Calu3 (cell line): ENCODE measurements around the gene NOXA1. TPM values are rescaled to one million over a fixed set of nuclear protein-coding genes. Genes with fewer than 3 reads are reported as not detected.

Source experiments
- BruUV-seq: library from RNA; stranded (reverse); fragments of 400-500 nt; replicated peaks from 2 replicates; lab custom pipeline; 2021; lab: Mats Ljungman, UMichigan
- CTCF ChIA-PET: fragments of 300-600 bp; sonication (Branson Sonifier 250); formaldehyde crosslinking; loops from one replicate; lab custom pipeline; 2022; ENCODE audit warnings: antibody characterized with exemption; lab: Charles Lee
- DNase-seq: peaks from one replicate; pipeline ENCODE4 v3.0.0; 2022
- H3K27ac Mint-ChIP-seq: one replicate; pipeline ENCODE4 v1.8.0; 2022; ENCODE audit warnings: mixed read lengths; ENCODE audit not compliant: unreplicated experiment
- H3K27me3 Mint-ChIP-seq: one replicate; pipeline ENCODE4 v1.8.0; 2022; ENCODE audit warnings: mixed read lengths; ENCODE audit not compliant: unreplicated experiment
- H3K36me3 Mint-ChIP-seq: one replicate; pipeline ENCODE4 v1.8.0; 2022; ENCODE audit warnings: mild to moderate bottlenecking, moderate library complexity, mixed read lengths; ENCODE audit not compliant: insufficient read depth, unreplicated experiment
- H3K4me1 Mint-ChIP-seq: one replicate; pipeline ENCODE4 v1.8.0; 2022; ENCODE audit warnings: mild to moderate bottlenecking, low read depth, mixed read lengths; ENCODE audit not compliant: unreplicated experiment
- H3K4me3 Mint-ChIP-seq: one replicate; pipeline ENCODE4 v1.8.0; 2022; ENCODE audit warnings: mild to moderate bottlenecking, low read depth, moderate library complexity, mixed read lengths; ENCODE audit not compliant: unreplicated experiment
- H3K9me3 Mint-ChIP-seq: one replicate; pipeline ENCODE4 v1.8.0; 2022; ENCODE audit warnings: low read depth, mixed read lengths; ENCODE audit not compliant: unreplicated experiment
- CTCF ChIP-seq: fragments of 200-600 bp; IDR thresholded peaks from one replicate; pipeline ENCODE4 v1.8.0; 2022; ENCODE audit warnings: antibody characterized with exemption; ENCODE audit not compliant: unreplicated experiment
- intact Hi-C: fragments of 100-400 bp; cut with micrococcal nuclease; formaldehyde crosslinking; loops from one replicate; pipeline ENCODE4 v1.10.0; 2022; ENCODE audit not compliant: unreplicated experiment
- total RNA-seq: library from RNA; stranded (reverse); gene quantifications from 2 replicates; pipeline ENCODE4 v1.2.3, GENCODE V29; 2022

NOXA1 gene
- total RNA-seq, 1 experiment from 2014 or later, result 12.3 TPM

DNA sequence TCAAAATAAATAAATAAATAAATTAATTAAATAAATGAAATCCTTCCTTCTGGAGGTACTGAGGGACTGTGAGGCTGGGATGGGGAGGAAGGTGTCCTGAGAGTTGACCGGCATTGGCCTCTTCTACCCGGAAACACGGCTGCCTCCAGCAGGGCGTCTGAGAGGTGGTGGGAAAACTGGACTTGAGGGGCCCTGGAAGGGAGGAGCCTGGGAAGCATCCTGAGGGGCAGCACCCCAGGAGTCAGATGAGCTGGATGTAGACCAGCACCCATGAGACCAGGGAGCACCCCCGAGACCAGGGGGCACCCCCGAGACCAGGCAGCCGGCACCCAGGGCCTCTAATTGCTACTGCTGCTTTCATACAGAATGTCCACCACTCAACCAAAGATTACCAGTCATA, 44.7 kb downstream of the NOXA1 start:
- Mint-ChIP-seq H3K4me1 (no peaks in the 10 kb centered on the region), H3K4me3 (no peak overlapping the region), H3K27ac (no peak overlapping the region), H3K9me3 (no peaks in the 10 kb centered on the region), H3K27me3 (peaks cover 32% of the 10 kb centered on the region), H3K36me3 (peaks cover 5% of the 10 kb centered on the region)
- CTCF ChIA-PET, result no interaction called here
- intact Hi-C loops, result no loop called here
- DNase-seq, result no peak
- no peak for TF ChIP-seq CTCF
- BruUV-seq, result no TSS peak

GRCh38 chr9:137470785-137471184, 47.6 kb downstream of the NOXA1 start:
- no peaks in the 10 kb centered on the region for H3K4me1 Mint-ChIP-seq
- intact Hi-C loops, result no loop called here
- BruUV-seq, result no TSS peak
- DNase-seq, result no peak
- H3K27me3 Mint-ChIP-seq, result peaks cover 35% of the 10 kb centered on the region
- peaks cover 4% of the 10 kb centered on the region for H3K9me3 Mint-ChIP-seq
- no peak for TF ChIP-seq CTCF
- no peaks in the 10 kb centered on the region for H3K36me3 Mint-ChIP-seq
- CTCF ChIA-PET, result no interaction called here
- no peak overlapping the region for H3K27ac Mint-ChIP-seq
- no peak overlapping the region for H3K4me3 Mint-ChIP-seq

DNA sequence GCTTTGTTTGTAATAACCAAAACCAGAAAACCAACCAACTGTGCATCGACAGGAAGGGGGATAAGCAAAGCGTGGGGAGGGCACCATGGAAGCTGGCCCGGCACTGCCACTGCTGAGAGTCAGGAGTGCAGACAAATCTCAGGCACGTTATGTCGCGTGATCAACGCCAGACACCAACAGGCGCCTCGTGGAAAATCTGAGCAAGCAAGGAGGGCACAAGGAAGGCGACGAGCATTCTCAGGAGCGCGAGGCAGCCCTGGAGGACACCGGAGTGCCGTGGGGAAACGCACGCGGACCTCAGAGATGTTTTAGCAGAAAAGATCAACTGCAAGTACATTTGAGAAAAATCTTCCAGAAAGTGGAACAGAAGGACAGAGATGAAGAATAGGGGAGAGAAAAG, 51.1 kb downstream of the NOXA1 start:
- CTCF ChIA-PET, result no interaction called here
- no TSS peak for BruUV-seq

GRCh38 chr9:137475666-137476065, 52.5 kb downstream of the NOXA1 start:
- H3K36me3 Mint-ChIP-seq, result no peaks in the 10 kb centered on the region
- BruUV-seq, result no TSS peak
- no peak for DNase-seq
- TF ChIP-seq CTCF, result no peak
- CTCF ChIA-PET, result no interaction called here
- intact Hi-C loops, result no loop called here
- H3K4me1 Mint-ChIP-seq, result no peaks in the 10 kb centered on the region
- no peak overlapping the region for H3K27ac Mint-ChIP-seq
- no peak overlapping the region for H3K4me3 Mint-ChIP-seq
- peaks cover 8% of the 10 kb centered on the region for H3K9me3 Mint-ChIP-seq
- H3K27me3 Mint-ChIP-seq, result peaks cover 33% of the 10 kb centered on the region

More for the DNA sequence above, 51.1 kb downstream of the NOXA1 start:
- no peak for TF ChIP-seq CTCF
- intact Hi-C loops, result no loop called here
- Mint-ChIP-seq H3K9me3 (peaks cover 8% of the 10 kb centered on the region), H3K36me3 (no peaks in the 10 kb centered on the region), H3K4me1 (no peaks in the 10 kb centered on the region), H3K27me3 (peaks cover 38% of the 10 kb centered on the region), H3K4me3 (no peak overlapping the region), H3K27ac (no peak overlapping the region)
- no peak for DNase-seq
